HCT116 (cell line): Measurements from ENCODE around the gene IFT57. TPM values are rescaled to one million over a fixed set of nuclear protein-coding genes. Genes with fewer than 3 reads are reported as not detected.
"Not testable (repeated sequence)": the region's sequence is repeated elsewhere in the genome, so short reads cannot be mapped to it uniquely, and the experiment has no call there.

Experiments used
- ATAC-seq: fragments of 200-7000 bp; cut with Tn5 transposase; 2 replicates; pipeline ENCODE4 v1.9.1; 2020; ENCODE audit warnings: mild to moderate bottlenecking, moderate library complexity
- BruUV-seq: library from RNA; stranded (reverse); fragments of 400-500 nt; replicated peaks from 2 replicates; lab custom pipeline; 2021; lab: Mats Ljungman, UMichigan
- CTCF ChIA-PET: fragments of 300-600 bp; sonication (Branson Sonifier 250); formaldehyde crosslinking; loops from one replicate; lab custom pipeline; 2021; ENCODE audit warnings: antibody characterized with exemption; lab: Charles Lee
- POLR2A ChIA-PET: fragments of 300-600, 350-600 bp; sonication (Branson Sonifier 250); formaldehyde crosslinking; loops from one replicate; lab custom pipeline; 2021; ENCODE audit warnings: antibody characterized with exemption; lab: Charles Lee
- RAD21 ChIA-PET, 2 experiments: fragments of 300-600 bp; sonication (Branson Sonifier 250); formaldehyde crosslinking; loops; one replicate each; lab custom pipeline; 2023; ENCODE audit warnings: low total read pairs in 2 of 2; ENCODE audit not compliant: uncharacterized antibody in 2 of 2, unreplicated experiment in 2 of 2, low non-redundant PET in 1 of 2; lab: Charles Lee
- DNase-seq: peaks from one replicate; pipeline ENCODE4 v3.0.0-alpha.2; 2010; ENCODE audit warnings: low read depth, low spot score
- H2AFZ ChIP-seq: fragments of 200-600 bp; shearing (Covaris generic), sonication (generic); 2 replicates; pipeline ENCODE4 v1.6.1; 2017; ENCODE audit warnings: low read depth, mixed run types, mixed read lengths, antibody characterized with exemption, low read length; ENCODE audit not compliant: poor library complexity, severe bottlenecking
- H3K27ac ChIP-seq: 2 replicates; pipeline ENCODE4 v1.5.1; 2012; ENCODE audit warnings: low read depth, low read length
- H3K27me3 ChIP-seq: fragments of 200-600 bp; sonication (generic); 2 replicates; pipeline ENCODE4 v1.6.1; 2016; ENCODE audit warnings: mixed run types, low read length, mixed read lengths; ENCODE audit not compliant: insufficient read depth
- H3K36me3 ChIP-seq, 2 experiments: fragments of 200-500 bp in 1 of 2; fragments of 200-600 bp in 1 of 2; sonication (Bioruptor generic) in 1 of 2; sonication (generic) in 1 of 2; 2 replicates each; pipeline versions ENCODE4 v1.5.1 to v1.6.1; 2014 to 2016; ENCODE audit warnings: low read length in 2 of 2, inconsistent platforms in 1 of 2, mixed read lengths in 1 of 2, mixed run types in 1 of 2; ENCODE audit not compliant: insufficient read depth in 2 of 2, control insufficient read depth in 1 of 2
- H3K4me1 ChIP-seq, 2 experiments: fragments of 200-600 bp in 1 of 2; sonication (generic) in 1 of 2; 2 replicates each; pipeline versions ENCODE4 v1.5.1 to v1.6.1; 2012 to 2017; ENCODE audit warnings: low read length in 2 of 2, inconsistent platforms in 1 of 2, mild to moderate bottlenecking in 1 of 2, mixed read lengths in 1 of 2, mixed run types in 1 of 2, moderate library complexity in 1 of 2; ENCODE audit not compliant: insufficient read depth in 2 of 2, control insufficient read depth in 1 of 2
- H3K4me2 ChIP-seq: fragments of 200-600 bp; sonication (generic); 2 replicates; pipeline ENCODE4 v1.6.1; 2017; ENCODE audit warnings: mixed run types, low read length, mixed read lengths
- H3K4me3 ChIP-seq, 2 experiments: fragments of 200-600 bp in 1 of 2; sonication (generic) in 1 of 2; replicated peaks in 1 of 2; 2 replicates each; pipeline ENCODE4 v1.5.1; 2011 to 2016; ENCODE audit warnings: low read length in 2 of 2, control low read depth in 1 of 2, low read depth in 1 of 2, mild to moderate bottlenecking in 1 of 2, mixed read lengths in 1 of 2, mixed run types in 1 of 2
- H3K79me2 ChIP-seq: fragments of 200-600 bp; sonication (generic); 2 replicates; pipeline ENCODE4 v1.6.1; 2017; ENCODE audit warnings: mild to moderate bottlenecking, mixed run types, low read length, moderate library complexity, mixed read lengths; ENCODE audit not compliant: insufficient read depth
- H3K9ac ChIP-seq: fragments of 200-600 bp; sonication (generic); 2 replicates; pipeline ENCODE4 v1.6.1; 2016; ENCODE audit warnings: low read length, mixed read lengths
- H3K9me2 ChIP-seq: fragments of 200-600 bp; sonication (generic), shearing (Covaris generic); 2 replicates; pipeline ENCODE4 v1.6.1; 2017; ENCODE audit warnings: mixed run types, mild to moderate bottlenecking, moderate library complexity; ENCODE audit not compliant: insufficient read depth
- H3K9me3 ChIP-seq, 2 experiments: fragments of 200-500 bp in 1 of 2; fragments of 200-600 bp in 1 of 2; sonication (Bioruptor generic) in 1 of 2; sonication (generic) in 1 of 2; 2 replicates each; pipeline ENCODE4 v1.6.1; 2014 to 2017; ENCODE audit warnings: low read length in 2 of 2, mixed read lengths in 2 of 2, inconsistent platforms in 1 of 2, low read depth in 1 of 2, mild to moderate bottlenecking in 1 of 2, mixed run types in 1 of 2, moderate library complexity in 1 of 2; ENCODE audit not compliant: control insufficient read depth in 1 of 2, insufficient read depth in 1 of 2
- H4K20me1 ChIP-seq: fragments of 200-600 bp; sonication (generic), shearing (Covaris generic); 2 replicates; pipeline ENCODE4 v1.6.1; 2017; ENCODE audit warnings: mixed run types, mild to moderate bottlenecking, moderate library complexity; ENCODE audit not compliant: insufficient read depth
- ATF3 ChIP-seq: IDR thresholded peaks from 2 replicates; pipeline ENCODE4 v1.6.1; 2012
- CBX3 ChIP-seq: IDR thresholded peaks from 2 replicates; pipeline ENCODE4 v1.6.1; 2012; ENCODE audit warnings: low read depth
- CTCF ChIP-seq, 3 experiments: fragments of 200-600 bp in 1 of 3; sonication (generic) in 1 of 3; IDR thresholded peaks in 2 of 3; conservative IDR thresholded peaks in 1 of 3; 2 replicates each; pipeline ENCODE4 v1.5.1; 2012 to 2017; ENCODE audit warnings: low read depth in 2 of 3, low read length in 2 of 3, antibody characterized with exemption in 1 of 3, borderline replicate concordance in 1 of 3, control low read depth in 1 of 3, mild to moderate bottlenecking in 1 of 3, mixed read lengths in 1 of 3, mixed run types in 1 of 3, moderate library complexity in 1 of 3; ENCODE audit not compliant: insufficient read depth in 1 of 3
- ELF1 ChIP-seq: IDR thresholded peaks from 2 replicates; pipeline ENCODE4 v1.6.1; 2012; ENCODE audit warnings: low read depth, borderline replicate concordance
- FOSL1 ChIP-seq: IDR thresholded peaks from 2 replicates; pipeline ENCODE4 v1.6.1; 2012; ENCODE audit warnings: low read depth
- SIN3A ChIP-seq: IDR thresholded peaks from 2 replicates; pipeline ENCODE4 v1.6.1; 2012; ENCODE audit warnings: low read depth
- SP1 ChIP-seq: IDR thresholded peaks from 2 replicates; pipeline ENCODE4 v1.6.1; 2012; ENCODE audit warnings: low read depth
- SRF ChIP-seq: IDR thresholded peaks from 2 replicates; pipeline ENCODE4 v1.6.1; 2012; ENCODE audit warnings: low read depth
- TCF7L2 ChIP-seq: IDR thresholded peaks from 2 replicates; pipeline ENCODE4 v1.7.0; 2011; ENCODE audit warnings: borderline replicate concordance, inconsistent platforms; ENCODE audit not compliant: insufficient read depth, insufficient read length; ENCODE audit errors: extremely low read depth
- YY1 ChIP-seq: IDR thresholded peaks from 2 replicates; pipeline ENCODE4 v1.6.1; 2011; ENCODE audit warnings: low read length, low read depth, moderate library complexity, mild to moderate bottlenecking; ENCODE audit not compliant: insufficient replicate concordance; ENCODE audit errors: extremely low read depth
- ZNF274 ChIP-seq: fragments of 200-500 bp; sonication (Bioruptor generic); IDR thresholded peaks from 2 replicates; pipeline ENCODE4 v1.6.1; 2014; ENCODE audit warnings: mild to moderate bottlenecking, low read depth, low read length, inconsistent platforms
- intact Hi-C: fragments of 100-400 bp; cut with micrococcal nuclease; formaldehyde crosslinking; loops from 2 replicates; pipeline ENCODE4 v1.10.0; 2022
- total RNA-seq: library from RNA; stranded (reverse); gene quantifications from one replicate; pipeline ENCODE4 v1.2.1, GENCODE V29; 2021; ENCODE audit not compliant: unreplicated experiment
- TF ChIP-seq, protein P1 (sequence below): IDR thresholded peaks from 2 replicates; pipeline ENCODE4 v1.6.1; 2012; ENCODE audit warnings: low read depth

Gene IFT57
- total RNA-seq, 1 experiment from 2014 or later, result 38.4 TPM

DNA sequence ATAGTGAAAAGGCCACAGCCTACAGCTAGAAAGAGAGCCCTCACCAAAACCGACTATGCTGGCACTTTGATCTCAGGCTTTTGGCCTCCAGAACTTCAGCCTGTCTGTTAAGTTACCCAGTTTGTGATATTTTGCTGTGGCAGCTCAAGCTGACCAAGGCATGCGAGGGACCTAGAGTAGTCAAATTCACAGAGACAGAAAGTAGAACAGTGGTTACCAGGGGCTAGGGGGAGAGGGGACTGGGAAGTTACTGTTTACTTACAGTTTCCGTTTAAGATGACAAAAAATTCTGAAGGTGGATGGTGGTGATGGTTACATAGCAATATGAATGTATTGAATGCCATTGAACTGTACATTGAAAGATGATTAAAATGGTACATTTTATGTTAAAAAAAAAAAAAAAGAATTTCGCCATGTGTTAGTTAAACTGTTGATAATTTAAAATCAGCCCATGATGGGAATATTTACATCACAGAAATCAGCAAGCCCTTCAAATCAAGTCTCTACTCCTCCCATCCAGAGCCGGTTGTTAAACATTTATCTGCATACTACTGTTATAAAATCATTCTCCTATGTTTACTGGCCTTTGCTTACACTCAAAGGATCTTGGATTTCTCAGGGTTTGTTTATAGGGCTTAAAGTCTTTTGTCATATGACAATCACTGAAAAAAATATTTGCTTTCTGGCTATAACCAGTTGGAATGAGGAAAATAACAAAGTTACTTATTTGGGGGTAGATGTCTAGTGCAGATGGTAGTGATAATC lies 42.5 kb upstream of the IFT57 start:
- H3K4me3 ChIP-seq, POLR2A ChIA-PET, H3K9ac ChIP-seq, intact Hi-C loops, H4K20me1 ChIP-seq, BruUV-seq, H3K27ac ChIP-seq, DNase-seq, H3K9me2 ChIP-seq, H3K36me3 ChIP-seq, ATAC-seq, RAD21 ChIA-PET, H2AFZ ChIP-seq, H3K27me3 ChIP-seq, H3K9me3 ChIP-seq, H3K79me2 ChIP-seq, H3K4me1 ChIP-seq, H3K4me2 ChIP-seq: not testable (repeated sequence)
- CTCF ChIA-PET, result interaction anchor here (0.7 kb wide), 1 partner anchor 1059 kb away, joined by 5 read pairs; no protein-coding TSS in a partner anchor

- ChIA-PET RAD21 (no interaction called here), POLR2A (no interaction called here), CTCF (no interaction called here)
- DNase-seq (no peak), ATAC-seq (no peak)
- no peak for TF ChIP-seq YY1
- TF ChIP-seq SRF, result no peak
- TF ChIP-seq, protein P1, sequence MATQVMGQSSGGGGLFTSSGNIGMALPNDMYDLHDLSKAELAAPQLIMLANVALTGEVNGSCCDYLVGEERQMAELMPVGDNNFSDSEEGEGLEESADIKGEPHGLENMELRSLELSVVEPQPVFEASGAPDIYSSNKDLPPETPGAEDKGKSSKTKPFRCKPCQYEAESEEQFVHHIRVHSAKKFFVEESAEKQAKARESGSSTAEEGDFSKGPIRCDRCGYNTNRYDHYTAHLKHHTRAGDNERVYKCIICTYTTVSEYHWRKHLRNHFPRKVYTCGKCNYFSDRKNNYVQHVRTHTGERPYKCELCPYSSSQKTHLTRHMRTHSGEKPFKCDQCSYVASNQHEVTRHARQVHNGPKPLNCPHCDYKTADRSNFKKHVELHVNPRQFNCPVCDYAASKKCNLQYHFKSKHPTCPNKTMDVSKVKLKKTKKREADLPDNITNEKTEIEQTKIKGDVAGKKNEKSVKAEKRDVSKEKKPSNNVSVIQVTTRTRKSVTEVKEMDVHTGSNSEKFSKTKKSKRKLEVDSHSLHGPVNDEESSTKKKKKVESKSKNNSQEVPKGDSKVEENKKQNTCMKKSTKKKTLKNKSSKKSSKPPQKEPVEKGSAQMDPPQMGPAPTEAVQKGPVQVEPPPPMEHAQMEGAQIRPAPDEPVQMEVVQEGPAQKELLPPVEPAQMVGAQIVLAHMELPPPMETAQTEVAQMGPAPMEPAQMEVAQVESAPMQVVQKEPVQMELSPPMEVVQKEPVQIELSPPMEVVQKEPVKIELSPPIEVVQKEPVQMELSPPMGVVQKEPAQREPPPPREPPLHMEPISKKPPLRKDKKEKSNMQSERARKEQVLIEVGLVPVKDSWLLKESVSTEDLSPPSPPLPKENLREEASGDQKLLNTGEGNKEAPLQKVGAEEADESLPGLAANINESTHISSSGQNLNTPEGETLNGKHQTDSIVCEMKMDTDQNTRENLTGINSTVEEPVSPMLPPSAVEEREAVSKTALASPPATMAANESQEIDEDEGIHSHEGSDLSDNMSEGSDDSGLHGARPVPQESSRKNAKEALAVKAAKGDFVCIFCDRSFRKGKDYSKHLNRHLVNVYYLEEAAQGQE, result no peak
- TF ChIP-seq ATF3, result no peak
- TF ChIP-seq ELF1, result no peak
- no peak for TF ChIP-seq SIN3A
- no peak for TF ChIP-seq TCF7L2
- TF ChIP-seq SP1, result no peak
- TF ChIP-seq FOSL1, result no peak
- TF ChIP-seq CTCF (IDR thresholded peaks at IDR 0.05 in 2 of 3, conservative IDR thresholded peaks at IDR 0.05 in 1 of 3; ENCODE audit: borderline replicate concordance in 1 of 3, insufficient read depth in 1 of 3, low read depth in 2 of 3, low read length in 2 of 3), result no peak
- no peak for TF ChIP-seq CBX3
- no peak for TF ChIP-seq ZNF274
- Histone ChIP-seq H3K4me3 (no peak overlapping the region), H3K9me3 (no peaks in the 10 kb centered on the region), H3K27me3 (no peaks in the 10 kb centered on the region), H3K9ac (no peak overlapping the region), H3K79me2 (no peaks in the 10 kb centered on the region), H3K4me1 (no peaks in the 10 kb centered on the region), H3K36me3 (no peaks in the 10 kb centered on the region), H4K20me1 (no peaks in the 10 kb centered on the region), H3K9me2 (no peaks in the 10 kb centered on the region), H2AFZ (no peak overlapping the region), H3K27ac (no peak overlapping the region), H3K4me2 (no peak overlapping the region)
- BruUV-seq, result no TSS peak
- intact Hi-C loops, result no loop called here
Measured at GRCh38 chr3:108255131-108255530, 32.9 kb upstream of the IFT57 start.
